Left renal pelvis (tissue), 4 donors: ENCODE results near the gene GSX2. TPM values are rescaled to one million over a fixed set of nuclear protein-coding genes. Genes with fewer than 3 reads are reported as not detected.

Source experiments
- polyA plus RNA-seq, 4 donors: library from polyadenylated mRNA; unstranded; fragments of 120-200 nt; gene quantifications; one replicate each; pipeline ENCODE4 v1.2.1, GENCODE V29; 2013; ENCODE audit not compliant: insufficient read length in 4 of 4

The GSX2 gene
- polyA plus RNA-seq, 4 donors: not detected

Other genes starting within 250 kb of the GSX2 start
- gene CHIC2, start 35.6 kb upstream of the GSX2 start, polyA plus RNA-seq: 10 to 100 TPM; 27.9 to 42.7 (median 35.2) TPM
- gene PDGFRA, start 129.1 kb downstream of the GSX2 start, polyA plus RNA-seq: 100 to 1,000 TPM; 132 to 294 (median 198) TPM